Stimulated activated CD4-positive, alpha-beta T cell treated with anti-CD3 and anti-CD28 coated beads, Interleukin-4, amount 100 ng/mL, for 48 hours (primary cell): ENCODE data around the gene CTU1.

Source experiments
- DNase-seq, 2 donors: peaks; one replicate each; pipeline ENCODE4 v3.0.0-alpha.2; 2020; ENCODE audit warnings: low read depth in 2 of 2

Gene CTU1

GRCh38 chr19:51082611-51083010, 25.6 kb downstream of the CTU1 start, which contains the start of gene KLK14:
Gene KLK14, minus strand, starts transcription at chr19:51082887. Its CDS starts 273 bp downstream, at chr19:51082614.
- no peak for DNase-seq

GRCh38 chr19:51081476-51081875, 26.7 kb downstream of the CTU1 start:
- DNase-seq, result no peak

DNA sequence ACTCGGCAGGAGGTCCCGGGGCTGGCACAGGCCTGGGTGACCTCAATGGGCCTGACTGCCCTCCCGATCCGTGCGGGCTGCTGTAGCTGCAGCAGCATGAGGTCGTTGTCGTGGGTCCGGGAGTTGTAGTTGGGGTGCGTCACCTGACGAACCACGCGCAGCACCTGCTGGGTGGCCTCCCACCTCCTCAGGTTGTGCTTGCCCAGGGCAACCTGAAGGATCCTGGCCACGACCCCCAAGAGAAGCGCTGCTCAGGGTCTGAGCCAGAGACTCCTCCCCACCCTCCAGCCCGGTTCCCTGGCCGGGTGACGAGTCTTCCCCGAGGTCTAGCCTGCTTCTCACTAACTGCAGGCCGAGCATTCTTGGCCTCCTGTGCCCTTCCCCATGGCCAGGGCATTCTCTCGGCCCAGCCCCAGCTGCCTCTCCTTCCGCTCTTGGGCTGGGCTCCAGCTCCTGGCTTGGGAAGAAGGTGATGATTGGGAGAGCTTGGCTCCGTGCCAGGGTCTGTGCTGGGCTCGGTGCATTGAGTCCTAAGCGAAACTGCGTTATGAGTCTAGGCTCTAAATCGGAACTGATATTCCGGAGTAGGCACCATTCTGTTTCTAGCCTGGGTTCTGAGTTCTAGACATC, 28.6 kb downstream of the CTU1 start:
- DNase-seq, result no peak

DNA sequence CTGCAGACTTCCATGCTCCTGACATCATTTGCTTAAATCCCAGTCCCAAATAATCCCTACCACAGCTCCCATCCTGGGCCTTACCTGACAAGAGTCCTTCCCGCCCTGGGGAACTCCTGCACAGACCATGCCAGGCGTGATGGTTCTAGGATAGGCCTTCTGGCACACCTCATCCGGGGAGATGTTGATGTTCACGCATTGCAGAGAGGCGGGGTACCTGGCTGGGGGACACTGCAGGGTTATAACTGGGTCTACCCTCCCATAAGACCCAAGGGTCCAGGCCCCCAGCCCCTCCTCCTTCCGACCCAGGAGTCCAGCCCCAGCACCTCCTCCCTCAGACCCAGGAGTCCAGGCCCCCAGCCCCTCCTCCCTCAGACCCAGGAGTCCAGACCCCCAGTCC, 29.5 kb downstream of the CTU1 start:
- no peak for DNase-seq

DNA sequence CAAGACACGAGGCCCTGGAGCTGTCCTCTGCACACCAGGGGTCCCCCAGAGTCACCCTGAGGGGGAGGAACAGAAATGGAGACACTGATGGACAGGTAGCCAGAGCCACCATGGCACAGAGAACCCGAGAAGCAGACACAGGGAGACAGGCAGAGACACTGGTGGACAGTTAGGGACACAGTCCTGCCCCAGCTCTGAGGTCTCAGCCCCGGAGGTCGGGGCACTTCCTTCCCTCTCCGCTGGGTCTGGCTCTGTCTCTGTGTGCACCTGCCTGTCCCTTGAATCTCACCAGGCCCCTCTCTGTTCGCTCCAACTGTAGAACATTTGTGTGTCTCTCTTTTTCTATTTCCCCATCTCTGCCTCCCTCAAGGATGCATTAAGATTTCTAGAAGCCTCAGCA, 30.1 kb downstream of the CTU1 start:
- DNase-seq, result no peak

- no peak for DNase-seq
Observed at GRCh38 chr19:51076631-51077213, 31.5 kb downstream of the CTU1 start.

GRCh38 chr19:51075998-51076397, 32.2 kb downstream of the CTU1 start:
- no peak for DNase-seq

- DNase-seq, result no peak
Observed at GRCh38 chr19:51071095-51071405, 37.2 kb downstream of the CTU1 start.

DNA sequence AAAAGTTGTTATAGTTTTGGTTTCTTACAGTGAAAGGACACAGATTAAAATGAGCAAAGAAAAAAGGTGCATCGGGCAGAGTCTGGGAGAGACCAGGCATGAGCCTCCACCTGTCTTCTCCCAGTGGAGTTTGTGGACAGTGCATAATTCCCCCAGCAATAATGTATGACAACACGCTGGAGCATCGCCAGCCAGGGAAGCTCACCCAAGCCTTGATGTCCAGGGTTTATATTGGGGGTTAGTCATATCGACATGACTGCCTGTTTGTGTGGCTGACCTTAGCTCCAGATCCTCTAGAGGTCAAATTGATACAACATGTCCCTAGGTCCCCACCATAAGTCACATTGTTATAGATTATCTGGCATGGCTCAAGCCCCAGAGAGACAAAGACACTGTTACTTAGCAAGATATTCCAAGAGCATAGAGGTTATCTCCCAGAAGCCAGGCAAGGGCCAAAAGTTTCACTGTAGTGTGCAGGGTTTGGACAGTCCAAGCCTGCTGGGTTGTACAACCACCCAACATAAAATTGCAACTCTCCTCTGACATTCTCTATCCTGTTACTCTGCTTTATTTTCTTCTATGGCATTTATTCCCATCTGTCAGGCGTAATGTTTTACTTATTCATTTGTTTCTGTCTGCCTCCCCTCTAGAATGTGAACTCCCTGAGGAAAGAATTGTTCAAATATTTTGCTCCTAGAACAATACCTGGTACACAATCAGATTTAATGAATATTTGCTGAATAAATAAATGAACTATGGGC, 37.7 kb downstream of the CTU1 start:
- DNase-seq, result no peak

DNA sequence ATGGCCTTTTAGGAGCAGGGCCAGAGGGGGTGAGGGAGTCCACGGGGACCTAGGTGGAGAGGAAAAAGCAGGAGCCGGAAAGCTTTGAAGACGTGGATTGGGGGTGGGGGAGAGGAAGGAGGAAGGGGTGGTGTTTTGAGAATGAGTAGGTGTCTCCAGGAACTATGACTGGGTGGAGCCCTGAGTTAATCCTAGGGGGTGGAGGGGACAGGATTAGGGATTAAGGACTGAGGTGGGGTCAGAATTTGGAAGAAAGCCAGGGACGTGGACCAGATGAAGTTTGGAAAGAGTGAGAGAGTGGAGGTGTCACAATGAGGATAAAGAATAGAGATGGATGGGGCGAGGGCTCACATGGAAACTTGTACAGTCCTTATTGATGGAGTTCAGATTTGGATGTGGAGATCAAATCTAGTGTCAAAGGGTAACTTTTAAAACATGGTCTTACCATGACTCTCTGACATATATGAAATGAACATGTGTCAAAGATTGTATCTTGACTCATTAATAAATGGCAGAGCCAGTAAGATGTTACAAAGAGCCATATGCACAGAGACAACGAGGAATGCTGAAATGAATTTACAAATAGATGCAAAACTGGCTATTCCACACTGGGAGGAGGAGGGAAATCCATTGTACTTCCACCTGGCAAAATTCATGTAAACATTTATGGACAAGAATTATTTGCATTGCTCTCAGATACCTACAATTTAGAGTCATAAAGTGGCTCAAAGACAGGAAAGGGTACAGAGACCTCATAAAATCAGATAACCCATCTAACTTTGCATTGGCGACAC, 41.6 kb downstream of the CTU1 start:
- no peak for DNase-seq

GRCh38 chr19:51065221-51065960, 42.8 kb downstream of the CTU1 start:
- no peak for DNase-seq

DNA sequence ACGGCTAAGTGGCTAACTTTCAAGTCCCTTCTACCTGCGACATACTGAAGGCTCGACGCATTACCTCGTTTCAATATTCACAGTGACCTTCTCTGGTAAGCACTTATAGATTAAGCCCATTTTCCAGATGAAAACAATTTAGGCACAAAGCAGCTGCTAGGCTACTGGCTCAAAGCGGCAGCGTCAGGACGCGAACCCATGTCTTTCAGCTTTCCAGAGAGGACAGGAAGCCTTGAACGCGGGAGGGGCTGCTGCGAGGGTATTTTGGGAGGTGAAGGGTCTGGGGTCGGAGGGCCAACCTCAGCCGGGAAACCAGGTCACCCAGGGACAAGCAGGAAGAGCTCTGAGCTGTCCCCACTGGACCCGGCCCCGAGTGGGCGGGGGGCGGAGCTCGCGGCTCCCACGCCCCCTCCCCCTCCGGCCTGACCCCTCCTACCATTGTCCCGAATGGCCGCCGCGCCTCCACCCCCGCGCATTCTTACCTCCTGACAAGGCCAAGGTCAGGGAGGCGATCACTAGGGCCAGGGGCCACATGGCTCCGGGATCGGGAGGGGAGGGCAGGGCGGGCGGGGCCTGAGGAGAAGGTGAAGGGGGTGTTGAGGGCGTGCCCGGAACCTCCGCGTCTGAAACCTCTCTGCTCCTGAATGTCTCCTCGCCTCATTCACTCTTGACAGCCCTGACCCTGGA, 43.5 kb downstream of the CTU1 start, which contains the start of gene KLK13:
TSS of gene KLK13 (minus strand) at position 559 of the 687 bp plus-strand sequence. CDS start at position 534, 25 bp downstream.
- DNase-seq, result no peak

DNA sequence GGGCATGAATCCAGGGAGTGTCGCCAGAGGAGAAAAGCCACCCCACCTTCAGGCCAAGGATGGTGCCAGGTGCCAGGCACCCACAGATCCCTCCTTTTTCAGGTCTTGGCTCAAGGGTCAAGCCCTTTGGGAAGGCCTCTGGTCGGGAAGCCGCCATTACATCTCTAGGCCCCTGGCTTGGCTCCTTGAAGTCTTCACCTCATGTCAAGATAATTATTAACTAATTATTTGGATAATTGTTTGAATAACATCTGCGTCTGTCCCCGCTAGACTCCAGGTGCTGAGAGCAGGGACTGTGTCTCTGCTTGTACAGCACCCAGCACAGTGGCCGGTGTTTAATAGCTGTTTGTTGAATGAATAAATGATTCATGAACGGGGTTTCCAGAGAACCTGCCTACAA, 44.5 kb downstream of the CTU1 start:
- DNase-seq, result no peak

DNA sequence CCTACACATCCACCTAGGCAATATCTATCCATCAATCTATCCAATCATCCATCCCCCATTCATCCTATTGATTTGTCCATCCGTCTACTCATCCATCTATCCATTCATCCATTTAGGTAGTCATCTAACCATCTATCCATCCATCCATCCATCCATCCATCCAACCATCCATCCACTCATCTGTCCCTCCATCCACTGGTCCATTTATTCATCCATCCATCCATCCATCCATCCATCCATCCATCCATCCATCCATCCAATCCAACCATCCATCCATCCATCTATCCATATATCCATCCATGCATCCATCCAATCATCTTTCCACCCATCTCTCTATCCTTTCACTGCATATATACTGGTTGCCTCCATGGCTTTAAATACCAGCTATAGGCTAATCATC, 47.2 kb downstream of the CTU1 start:
- DNase-seq, result no peak

DNA sequence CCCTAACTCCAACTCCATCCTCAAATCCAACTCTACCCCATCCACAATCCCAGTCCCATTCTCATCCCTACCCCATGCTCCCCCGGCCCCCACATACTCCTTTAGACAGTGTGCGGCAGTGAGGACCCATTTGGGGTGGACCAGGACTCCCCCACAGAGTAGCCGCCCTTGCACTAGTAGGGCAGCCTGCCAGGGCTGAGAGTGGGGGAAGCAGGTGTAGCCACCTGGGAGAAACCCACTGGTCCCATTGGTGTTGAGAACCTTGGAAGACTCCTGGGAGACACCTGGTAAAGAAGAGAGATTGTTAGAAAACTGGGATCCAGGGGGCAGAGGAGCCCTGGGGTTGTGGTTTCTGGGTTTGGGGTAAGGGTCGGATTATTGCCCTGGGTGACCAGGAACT, 47.9 kb downstream of the CTU1 start:
- DNase-seq, result no peak

DNA sequence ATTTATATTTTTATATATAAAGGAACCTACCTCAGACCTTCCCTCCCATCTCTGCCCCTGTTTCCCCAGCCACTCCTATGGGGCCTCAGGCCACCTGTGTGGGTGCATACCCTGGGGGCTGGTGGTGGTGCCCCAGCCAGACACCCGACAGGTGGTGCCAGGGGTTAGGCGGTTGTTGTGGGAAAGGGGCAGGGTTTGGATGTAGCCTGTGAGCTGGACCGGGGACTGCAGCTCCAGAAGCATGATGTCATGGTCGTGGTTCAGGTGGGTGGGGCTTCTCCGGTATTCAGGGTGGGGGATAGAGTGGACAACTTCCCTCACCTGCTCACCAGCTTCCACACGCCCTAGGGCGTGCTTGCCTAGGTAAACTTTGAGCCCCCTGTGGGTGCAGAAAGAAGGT, 48.5 kb downstream of the CTU1 start:
- no peak for DNase-seq

- DNase-seq, result no peak
Observed at GRCh38 chr19:51055866-51056265, 52.3 kb downstream of the CTU1 start.
